HG03439 (cell line): ENCODE measurements around the gene MAP2K7.
A peak's percentile ranks its signal among the peaks of the same experiment; 100 is the strongest.
"Not testable (repeated sequence)": the region's sequence is repeated elsewhere in the genome, so short reads cannot be mapped to it uniquely, and the experiment has no call there.

ENCODE experiments used
- ATAC-seq: cut with Tn5 transposase; IDR thresholded peaks from one replicate; pipeline ENCODE4 v1.9.1; 2021; ENCODE audit warnings: mild to moderate bottlenecking, moderate library complexity; ENCODE audit not compliant: unreplicated experiment

MAP2K7 gene

GRCh38 chr19:7928741-7929701, 25.3 kb downstream of the MAP2K7 start:
- ATAC-seq: no peak

DNA sequence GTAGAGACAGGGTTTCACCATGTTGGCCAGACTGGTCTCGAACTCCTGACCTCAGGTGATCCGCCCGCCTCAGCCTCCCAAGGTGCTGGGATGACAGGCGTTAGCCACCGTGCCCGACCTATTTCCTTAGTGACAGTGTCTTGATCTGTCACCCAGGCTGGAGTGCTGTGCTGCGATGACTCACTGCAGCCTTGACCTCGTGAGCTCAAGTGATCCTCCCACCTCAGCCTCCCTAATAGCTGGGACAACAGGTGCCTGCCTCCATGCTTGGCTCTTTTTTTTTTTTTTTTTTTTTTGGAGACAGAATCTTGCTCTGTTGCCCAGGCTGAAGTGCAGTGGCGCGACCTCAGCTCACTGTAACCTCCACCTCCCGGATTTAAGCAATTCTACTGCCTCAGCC, 26.4 kb downstream of the MAP2K7 start:
- ATAC-seq: not testable (repeated sequence)

DNA sequence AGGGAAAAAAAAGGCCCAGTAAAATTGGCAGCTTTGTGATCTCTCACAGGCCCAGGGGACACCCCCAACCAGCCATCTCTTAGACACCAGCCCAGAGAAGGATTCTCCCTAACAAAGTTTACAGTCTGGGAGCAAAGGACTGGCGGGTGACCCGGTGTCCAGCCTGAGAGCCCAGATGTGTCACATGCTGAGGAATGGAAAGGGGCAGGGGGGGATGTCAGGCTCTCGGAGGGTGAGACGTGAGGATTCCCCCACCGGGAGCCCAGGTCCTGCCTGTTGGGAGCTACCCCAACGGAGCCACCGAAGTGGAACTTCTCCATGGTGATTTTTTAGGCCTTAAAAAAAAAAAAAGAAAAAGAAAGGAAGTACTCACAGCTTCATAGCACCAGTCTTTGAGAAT, 27.1 kb downstream of the MAP2K7 start:
- no peak for ATAC-seq

GRCh38 chr19:7931221-7932061, 27.8 kb downstream of the MAP2K7 start:
- ATAC-seq: no peak

- no peak for ATAC-seq
These were observed 28.7 kb downstream of the MAP2K7 start for GRCh38 chr19:7932276-7932929.

GRCh38 chr19:7932930-7933300, 29.2 kb downstream of the MAP2K7 start:
- no peak for ATAC-seq

- ATAC-seq: no peak
These were observed 29.7 kb downstream of the MAP2K7 start for GRCh38 chr19:7933411-7933810.

GRCh38 chr19:7933828-7934725, 30.4 kb downstream of the MAP2K7 start:
- no peak for ATAC-seq

DNA sequence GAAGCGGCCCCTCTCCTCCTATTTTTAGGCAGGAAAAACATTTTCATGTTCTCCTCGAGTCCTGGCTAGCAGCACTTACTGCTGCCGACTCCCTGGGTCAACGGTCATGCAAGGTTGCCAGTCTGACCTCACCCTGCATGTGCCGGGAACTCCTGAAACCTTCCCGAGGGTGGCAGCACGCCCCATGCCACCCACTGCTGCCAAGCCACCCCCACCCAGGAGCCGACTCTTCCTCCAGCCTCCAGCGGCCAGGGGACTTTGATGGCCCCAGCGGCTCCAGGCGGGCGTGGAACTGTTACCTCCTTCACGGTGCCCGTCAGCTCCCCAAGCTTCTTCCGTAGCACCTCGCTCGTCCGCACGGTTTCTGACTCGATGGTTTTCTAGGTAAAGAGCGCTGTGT, 31.1 kb downstream of the MAP2K7 start:
- no peak for ATAC-seq

GRCh38 chr19:7940841-7941240, 37.2 kb downstream of the MAP2K7 start:
- no peak for ATAC-seq

- ATAC-seq: no peak
These were observed 38.4 kb downstream of the MAP2K7 start for GRCh38 chr19:7941895-7942596.

- peak; percentile 10 for ATAC-seq
These were observed 39.3 kb downstream of the MAP2K7 start for GRCh38 chr19:7942981-7943443.

DNA sequence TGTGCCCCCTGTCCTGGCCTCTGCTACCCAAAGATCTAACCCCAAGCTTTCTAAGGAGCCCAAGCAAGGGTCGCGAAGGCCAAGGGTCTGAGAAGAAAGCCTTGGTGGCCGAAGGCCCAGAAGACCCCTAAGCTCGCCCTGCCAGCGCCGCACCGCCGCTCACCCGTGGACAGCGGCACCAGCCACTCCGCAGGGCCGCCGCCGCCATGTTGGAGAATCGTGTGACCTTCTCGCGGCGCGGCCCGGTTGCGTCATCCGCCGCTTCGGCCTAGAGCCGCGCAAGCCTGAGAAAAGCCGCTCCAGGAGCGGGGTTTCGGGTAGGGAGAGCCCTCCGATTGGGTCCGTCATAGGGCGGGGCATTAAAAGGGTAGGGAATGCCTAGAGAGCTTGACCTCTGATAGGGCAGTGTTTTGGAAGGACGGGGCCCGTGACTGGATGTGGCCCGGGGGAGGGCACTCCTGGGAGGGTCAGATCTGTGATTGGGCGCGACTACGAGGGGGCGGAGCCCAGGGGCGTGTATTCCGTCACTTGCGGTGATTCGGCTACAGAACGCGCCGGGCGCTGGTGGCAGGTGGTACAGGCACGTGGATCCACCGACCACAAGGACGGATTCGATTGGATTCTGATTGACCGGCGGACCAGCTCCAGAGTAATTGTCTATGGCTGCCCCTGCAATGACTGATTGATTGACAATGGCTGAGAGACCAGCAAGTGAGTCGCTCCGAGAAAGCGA, 39.9 kb downstream of the MAP2K7 start, which contains the start of gene TIMM44:
Gene TIMM44 (minus strand): TSS at position 223 of the 733 bp plus-strand sequence. CDS start 15 bp downstream, at position 208.
- peak; percentile 94 for ATAC-seq

DNA sequence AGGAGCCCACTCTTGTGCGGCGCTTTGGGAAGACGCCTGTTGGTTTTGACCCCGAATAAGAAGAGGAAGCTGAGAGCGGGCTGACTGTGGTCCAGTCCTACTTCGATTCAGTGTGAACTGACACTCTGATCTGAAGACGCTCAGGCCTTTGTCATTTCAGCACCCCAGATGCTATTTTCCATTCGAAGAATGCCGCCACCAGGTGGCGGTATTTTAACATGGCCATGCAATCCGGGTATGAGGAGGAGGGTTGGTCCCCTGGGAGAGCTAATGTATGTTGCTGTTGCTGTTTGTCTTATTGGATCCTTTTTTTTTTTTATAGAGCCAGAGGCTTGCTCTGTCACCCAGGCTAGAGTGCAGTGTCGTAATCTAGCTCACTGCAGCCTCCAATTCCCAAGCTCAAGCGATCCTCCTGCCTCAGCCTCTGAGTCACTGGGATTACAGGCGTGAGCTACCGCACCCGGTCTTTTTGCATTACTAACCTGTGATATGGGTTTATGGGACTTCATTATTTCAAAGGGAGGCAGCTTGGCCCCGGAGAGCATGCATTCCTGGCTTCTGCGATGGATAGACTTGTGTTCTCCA, 40.6 kb downstream of the MAP2K7 start:
- peak; percentile 31 for ATAC-seq

- ATAC-seq: no peak
These were observed 44.3 kb downstream of the MAP2K7 start for GRCh38 chr19:7947939-7948338.

DNA sequence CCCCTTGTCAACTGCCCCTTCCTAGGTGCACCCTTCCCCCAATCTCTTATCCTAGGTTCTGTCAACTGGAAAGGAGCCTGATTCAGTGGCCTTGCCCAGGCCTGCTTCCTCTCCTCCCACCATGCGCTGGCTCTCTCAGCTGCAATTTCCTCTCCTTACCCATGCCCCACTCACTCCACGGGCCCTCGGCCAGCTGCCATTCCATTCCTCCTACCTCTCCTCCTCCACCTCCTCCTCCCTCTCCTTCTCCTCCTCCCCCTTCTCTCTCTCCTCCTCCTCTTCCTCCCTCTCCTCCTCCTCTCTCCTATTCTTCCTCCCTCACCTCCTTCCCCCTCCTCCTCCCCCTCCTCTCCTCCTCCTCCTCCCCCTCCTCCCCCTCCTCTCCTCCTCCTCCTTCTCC, 49.4 kb downstream of the MAP2K7 start:
- no peak for ATAC-seq

DNA sequence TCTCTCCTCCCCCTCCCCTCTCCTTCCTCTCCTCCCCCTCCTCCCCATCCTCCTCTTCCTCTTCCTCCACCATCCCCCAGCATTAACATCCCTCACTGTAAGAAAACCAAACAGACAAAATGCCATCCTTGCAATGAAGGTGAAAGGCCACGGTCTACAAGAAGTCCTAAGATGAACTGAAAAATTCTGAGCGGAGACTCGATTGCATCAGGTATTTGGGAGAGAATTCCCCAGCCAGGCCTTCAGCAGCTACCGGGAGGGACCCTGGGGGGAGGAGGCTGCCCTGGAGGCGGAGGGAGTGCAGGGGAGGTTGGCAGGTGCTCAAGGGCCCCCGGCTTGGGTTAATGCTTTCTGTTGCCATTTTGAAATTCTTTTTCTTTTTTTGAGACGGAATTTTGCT, 49.9 kb downstream of the MAP2K7 start:
- ATAC-seq: no peak

DNA sequence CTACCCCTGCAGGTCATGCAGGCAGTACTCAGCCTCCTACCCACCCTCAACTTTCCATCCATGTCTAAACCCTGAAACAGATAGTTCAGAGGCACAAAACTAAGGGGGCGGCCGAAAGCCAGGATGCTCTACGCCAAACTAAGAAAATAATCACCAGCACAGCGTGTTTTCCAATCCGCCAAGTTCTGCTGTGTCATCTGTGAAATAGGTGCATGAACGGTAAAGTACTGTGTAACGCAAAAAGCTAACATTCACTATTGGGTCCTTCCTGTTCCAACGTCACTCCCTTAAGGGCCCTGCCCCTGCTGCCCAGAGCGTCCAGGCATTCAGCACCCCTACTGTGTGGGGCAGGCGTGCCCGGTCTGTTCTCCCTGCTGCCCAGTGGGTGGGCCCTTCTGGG, 52.0 kb downstream of the MAP2K7 start:
- no peak for ATAC-seq
